HUDEP-2 (cell line): Measurements from ENCODE around the gene COX7A1.

Source experiments
- DNase-seq, 76 experiments: peaks; one replicate each; lab custom pipeline; 2025; ENCODE audit not compliant: unreplicated experiment in 76 of 76; lab: John Stamatoyannopoulos, UW

COX7A1 gene

GRCh38 chr19:36113894-36114720 lies 38.1 kb downstream of the COX7A1 start:
- DNase-seq, result peak in 6 of 76 experiments; percentile 22 to 51 (median 30)

- no peak for DNase-seq
These were observed 38.8 kb downstream of the COX7A1 start for GRCh38 chr19:36113425-36113824.

GRCh38 chr19:36112678-36113077 lies 39.6 kb downstream of the COX7A1 start:
- no peak for DNase-seq

- no peak for DNase-seq
These were observed 41.1 kb downstream of the COX7A1 start for GRCh38 chr19:36111200-36111539.

GRCh38 chr19:36110487-36111199 lies 41.6 kb downstream of the COX7A1 start, which contains the start of gene OVOL3:
Gene OVOL3 (plus strand): TSS chr19:36111143. CDS start chr19:36111203, 60 bp downstream.
- no peak for DNase-seq

GRCh38 chr19:36108684-36109083 lies 43.6 kb downstream of the COX7A1 start:
- no peak for DNase-seq

GRCh38 chr19:36106991-36107390 lies 45.3 kb downstream of the COX7A1 start:
- DNase-seq, result no peak

- no peak for DNase-seq
These were observed 45.8 kb downstream of the COX7A1 start for GRCh38 chr19:36106441-36106840.

- DNase-seq, result peak in 75 of 76 experiments; percentile 71 to 97 (median 89)
These were observed 48.2 kb downstream of the COX7A1 start for GRCh38 chr19:36103842-36104552.

GRCh38 chr19:36103040-36103626 lies 49.1 kb downstream of the COX7A1 start:
- DNase-seq, result no peak

GRCh38 chr19:36101550-36102327 lies 50.5 kb downstream of the COX7A1 start:
- no peak for DNase-seq
